ENCODE data around the gene P2RX5.
"Not testable (repeated sequence)": the region's sequence is repeated elsewhere in the genome, so short reads cannot be mapped to it uniquely, and the experiment has no call there.

P2RX5 gene

GRCh38 chr17:3710951-3711383, 15.0 kb upstream of the P2RX5 start:
- peak; percentile 67 for DNase-seq

- DNase-seq = no peak
These were observed 12.4 kb upstream of the P2RX5 start for GRCh38 chr17:3708366-3708765.

- not testable (repeated sequence) for DNase-seq
These were observed 9.7 kb upstream of the P2RX5 start for GRCh38 chr17:3705718-3705984.

GRCh38 chr17:3704931-3705717, 9.2 kb upstream of the P2RX5 start:
- no peak for DNase-seq

- not testable (repeated sequence) for DNase-seq
These were observed 6.1 kb upstream of the P2RX5 start for GRCh38 chr17:3702041-3702539.

GRCh38 chr17:3699951-3700350, 4.0 kb upstream of the P2RX5 start:
- no peak for DNase-seq

- no peak for DNase-seq
These were observed 2.2 kb upstream of the P2RX5 start for GRCh38 chr17:3698139-3698538.

GRCh38 chr17:3697103-3697476, 1.1 kb upstream of the P2RX5 start:
- no peak for DNase-seq

- no peak for DNase-seq
These were observed 729 bp downstream of the P2RX5 start for GRCh38 chr17:3695129-3695722.

GRCh38 chr17:3693829-3694231, 2.1 kb downstream of the P2RX5 start:
- no peak for DNase-seq

GRCh38 chr17:3693141-3693540, 2.8 kb downstream of the P2RX5 start:
- no peak for DNase-seq

GRCh38 chr17:3692346-3692745, 3.6 kb downstream of the P2RX5 start:
- DNase-seq = no peak

- DNase-seq = no peak
These were observed 4.3 kb downstream of the P2RX5 start for GRCh38 chr17:3691617-3692067.

- DNase-seq = no peak
These were observed 5.8 kb downstream of the P2RX5 start for GRCh38 chr17:3690094-3690715.

- no peak for DNase-seq
These were observed 6.5 kb downstream of the P2RX5 start for GRCh38 chr17:3689262-3690093.

- DNase-seq = no peak
These were observed 7.1 kb downstream of the P2RX5 start for GRCh38 chr17:3688852-3689261.

- DNase-seq = no peak
These were observed 7.9 kb downstream of the P2RX5 start for GRCh38 chr17:3688027-3688553.

- no peak for DNase-seq
These were observed 10.8 kb downstream of the P2RX5 start for GRCh38 chr17:3685174-3685573.

- DNase-seq = peak; percentile 55
These were observed 12.9 kb downstream of the P2RX5 start for GRCh38 chr17:3683054-3683511.

GRCh38 chr17:3682033-3682432, 13.9 kb downstream of the P2RX5 start:
- no peak for DNase-seq

- no peak for DNase-seq
These were observed 14.4 kb downstream of the P2RX5 start for GRCh38 chr17:3681565-3681964.

GRCh38 chr17:3681057-3681456, 14.9 kb downstream of the P2RX5 start:
- DNase-seq = no peak
